Fibroblast of lung (primary cell): ENCODE measurements around the gene GCK.

Experiments used
- EZH2 ChIP-seq: IDR thresholded peaks from 2 replicates; pipeline ENCODE4 v1.5.1; 2012; ENCODE audit warnings: low read length, control low read depth, mild to moderate bottlenecking; ENCODE audit errors: missing control alignments
- TF ChIP-seq, protein P1 (sequence below), 2 donors: IDR thresholded peaks in 1 of 2; conservative IDR thresholded peaks in 1 of 2; 1 replicate in 1 of 2; 2 replicates in 1 of 2; pipeline ENCODE4 v1.5.1; 2011 to 2012; ENCODE audit warnings: low read length in 2 of 2, control low read depth in 1 of 2, inconsistent platforms in 1 of 2, low read depth in 1 of 2, mild to moderate bottlenecking in 1 of 2

DNA sequence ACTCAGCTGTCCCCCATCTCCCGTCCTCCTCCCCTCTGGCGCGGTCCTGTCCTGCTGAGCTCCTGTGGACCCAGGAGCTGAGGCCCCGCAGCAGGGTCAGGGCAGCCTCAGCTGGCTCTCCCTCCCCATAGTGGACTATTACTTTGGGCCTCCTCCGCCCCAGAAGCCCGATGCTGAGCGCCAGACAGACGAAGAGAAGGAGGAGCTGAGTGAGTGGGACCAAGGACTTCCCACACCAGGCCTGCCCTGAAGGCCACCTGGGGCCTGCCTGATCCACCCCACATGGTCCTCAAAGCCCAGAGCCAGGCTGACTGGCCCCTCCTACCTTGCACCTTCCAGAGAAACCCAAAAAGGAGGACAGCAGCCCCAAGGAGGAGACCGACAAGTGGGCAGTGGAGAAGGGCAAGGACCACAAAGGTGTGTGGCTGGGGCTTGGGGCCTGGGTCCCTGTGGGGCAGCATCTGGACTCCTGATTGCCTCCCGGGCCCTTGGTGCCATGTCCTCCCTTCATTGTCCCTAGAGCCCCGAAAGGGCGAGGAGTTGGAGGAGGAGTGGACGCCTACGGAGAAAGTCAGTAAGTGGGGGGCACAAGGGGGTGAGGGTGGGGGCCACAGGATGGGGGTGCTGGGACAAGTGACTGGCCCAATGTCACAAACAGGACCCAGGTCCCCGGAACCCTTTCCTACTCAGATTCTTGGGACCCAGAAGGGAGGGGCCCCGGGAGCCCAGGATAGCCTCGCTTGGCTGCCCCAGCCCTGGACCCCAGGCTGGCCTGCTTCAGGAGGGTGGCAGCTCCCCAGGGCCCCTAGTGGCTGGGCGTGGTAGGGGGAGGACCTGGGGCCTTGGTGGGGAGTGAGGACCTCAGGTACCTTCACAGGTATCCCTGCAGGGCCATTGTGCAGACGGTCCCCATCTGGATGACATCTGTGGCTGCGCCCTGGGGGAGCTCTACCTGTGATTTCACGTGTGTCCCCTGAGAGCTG, 80.2 kb downstream of the GCK start:
- TF ChIP-seq, protein P1, sequence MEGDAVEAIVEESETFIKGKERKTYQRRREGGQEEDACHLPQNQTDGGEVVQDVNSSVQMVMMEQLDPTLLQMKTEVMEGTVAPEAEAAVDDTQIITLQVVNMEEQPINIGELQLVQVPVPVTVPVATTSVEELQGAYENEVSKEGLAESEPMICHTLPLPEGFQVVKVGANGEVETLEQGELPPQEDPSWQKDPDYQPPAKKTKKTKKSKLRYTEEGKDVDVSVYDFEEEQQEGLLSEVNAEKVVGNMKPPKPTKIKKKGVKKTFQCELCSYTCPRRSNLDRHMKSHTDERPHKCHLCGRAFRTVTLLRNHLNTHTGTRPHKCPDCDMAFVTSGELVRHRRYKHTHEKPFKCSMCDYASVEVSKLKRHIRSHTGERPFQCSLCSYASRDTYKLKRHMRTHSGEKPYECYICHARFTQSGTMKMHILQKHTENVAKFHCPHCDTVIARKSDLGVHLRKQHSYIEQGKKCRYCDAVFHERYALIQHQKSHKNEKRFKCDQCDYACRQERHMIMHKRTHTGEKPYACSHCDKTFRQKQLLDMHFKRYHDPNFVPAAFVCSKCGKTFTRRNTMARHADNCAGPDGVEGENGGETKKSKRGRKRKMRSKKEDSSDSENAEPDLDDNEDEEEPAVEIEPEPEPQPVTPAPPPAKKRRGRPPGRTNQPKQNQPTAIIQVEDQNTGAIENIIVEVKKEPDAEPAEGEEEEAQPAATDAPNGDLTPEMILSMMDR (conservative IDR thresholded peaks at IDR 0.05 in 1 of 2, IDR thresholded peaks at IDR 0.05 in 1 of 2; ENCODE audit: low read depth in 1 of 2, low read length in 2 of 2) = no peak
- no peak for TF ChIP-seq EZH2
